HepG2 (cell line): ENCODE results near the gene AKR1C2. TPM values are rescaled to one million over a fixed set of nuclear protein-coding genes. Genes with fewer than 3 reads are reported as not detected.
"Not testable (repeated sequence)": the region's sequence is repeated elsewhere in the genome, so short reads cannot be mapped to it uniquely, and the experiment has no call there.

ENCODE experiments used
- AFF4 ChIP-seq: sonication (generic); formaldehyde crosslinking; IDR thresholded peaks from 2 replicates; pipeline ENCODE4 v1.4.0; 2020; ENCODE audit warnings: missing genetic modification reagents
- ATF4 ChIP-seq, 2 experiments: fragments of 450-650 bp in 1 of 2; sonication (generic) in 1 of 2; formaldehyde crosslinking; IDR thresholded peaks; 2 replicates each; pipeline versions ENCODE4 v1.5.0 to v1.8.0; 2020 to 2022; ENCODE audit warnings: mild to moderate bottlenecking in 1 of 2, missing genetic modification reagents in 1 of 2
- ERF ChIP-seq: IDR thresholded peaks from 2 replicates; pipeline ENCODE4 v1.6.1; 2018; ENCODE audit warnings: missing biosample characterization, missing genetic modification reagents
- HMGXB3 ChIP-seq: sonication (generic); formaldehyde crosslinking; IDR thresholded peaks from 2 replicates; pipeline ENCODE4 v1.4.0; 2020; ENCODE audit warnings: missing genetic modification reagents, borderline replicate concordance
- IKZF5 ChIP-seq: IDR thresholded peaks from 2 replicates; pipeline ENCODE4 v1.6.1; 2018; ENCODE audit warnings: missing genetic modification reagents, mild to moderate bottlenecking, missing compliant biosample characterization
- KAT8 ChIP-seq: IDR thresholded peaks from 2 replicates; pipeline ENCODE4 v1.6.1; 2016; ENCODE audit warnings: missing genetic modification reagents, missing compliant biosample characterization
- KLF6 ChIP-seq: IDR thresholded peaks from 2 replicates; pipeline ENCODE4 v1.8.0; 2016; ENCODE audit warnings: missing biosample characterization, missing genetic modification reagents
- REST ChIP-seq, 2 experiments: IDR thresholded peaks; 2 replicates each; pipeline ENCODE4 v1.6.1; 2011 to 2012; ENCODE audit warnings: low read length in 2 of 2, borderline replicate concordance in 1 of 2, low read depth in 1 of 2, mild to moderate bottlenecking in 1 of 2, moderate library complexity in 1 of 2
- SOX13 ChIP-seq, 3 experiments: fragments of 450-650 bp in 1 of 3; sonication (generic) in 1 of 3; formaldehyde crosslinking in 1 of 3; IDR thresholded peaks in 2 of 3; conservative IDR thresholded peaks in 1 of 3; 2 replicates each; pipeline versions ENCODE4 v1.5.0 to v1.6.1; 2016 to 2020; ENCODE audit warnings: antibody characterized with exemption in 1 of 3, mild to moderate bottlenecking in 1 of 3, missing compliant biosample characterization in 1 of 3, missing genetic modification reagents in 1 of 3, moderate library complexity in 1 of 3
- SOX5 ChIP-seq: IDR thresholded peaks from 2 replicates; pipeline ENCODE4 v1.6.1; 2016; ENCODE audit warnings: borderline replicate concordance
- TAF1 ChIP-seq: sonication (generic); formaldehyde crosslinking; IDR thresholded peaks from 2 replicates; pipeline ENCODE4 v1.4.0; 2020; ENCODE audit warnings: missing genetic modification reagents
- polyA plus RNA-seq, 8 experiments: library from polyadenylated mRNA; depleted of rRNA in 3 of 8; stranded (reverse) in 7 of 8; unstranded in 1 of 8; fragments of >200 nt; fragmentation: Illumina TruSeq in 4 of 8; extraction: Trizol in 4 of 8; gene quantifications; 2 replicates each; pipeline versions ENCODE4 v1.2.1 to v1.2.3, GENCODE V29; 2011 to 2016; ENCODE audit warnings: low read depth in 4 of 8, missing spikeins in 1 of 8, mixed read lengths in 1 of 8; ENCODE audit not compliant: insufficient read depth in 1 of 8
- total RNA-seq, 5 experiments: library from RNA; depleted of rRNA; stranded (reverse); fragments of >200 nt; fragmentation: Illumina TruSeq; extraction: Trizol; gene quantifications; 2 replicates each; pipeline ENCODE4 v1.2.3, GENCODE V29; 2016; ENCODE audit warnings: low read depth in 1 of 5

Gene AKR1C2
- total and polyA plus RNA-seq, 2 of the 13 experiments (the other 11 are each of a cell fraction or from before 2014, with no cell fraction given) = 140 to 900 TPM

GRCh38 chr10:4962876-4963814, 40.5 kb downstream of the AKR1C2 start, which contains the start of gene AKR1C1 (continued):
- TF ChIP-seq HMGXB3 (CRISPR knock-in tag) = peak; percentile 75
- not testable (repeated sequence) for TF ChIP-seq SOX13 (IDR thresholded peaks at IDR 0.05)
- TF ChIP-seq SOX13 (CRISPR knock-in tag; conservative IDR thresholded peaks at IDR 0.05 in 1 of 2, IDR thresholded peaks at IDR 0.05 in 1 of 2) = peak in 1 of 2 experiments; percentile 35; a peak in 2 of 4 replicates
- peak; percentile 56; the same call in 1 of the 2 replicates for TF ChIP-seq ERF (CRISPR knock-in tag)
- 0 out of 2 replicates have a peak, but pooled peaks have one; percentile 45 for TF ChIP-seq IKZF5
- peak; percentile 53; the same call in 1 of the 2 replicates for TF ChIP-seq KAT8 (CRISPR knock-in tag)
- peak; percentile 100 for TF ChIP-seq AFF4 (CRISPR knock-in tag)
- peak in 1 of 2 experiments; percentile 47; a peak in 1 of 4 replicates for TF ChIP-seq REST (IDR thresholded peaks at IDR 0.05; ENCODE audit: borderline replicate concordance in 1 of 2, low read depth in 1 of 2, low read length in 2 of 2)
- peak; percentile 84 for TF ChIP-seq TAF1
- TF ChIP-seq ATF4 (CRISPR knock-in tag; IDR thresholded peaks at IDR 0.05) = peak in 1 of 2 experiments; percentile 45; a peak in 1 of 4 replicates
- peak; percentile 87 for TF ChIP-seq KLF6
- peak; percentile 27; the same call in 1 of the 2 replicates for TF ChIP-seq SOX5 (CRISPR knock-in tag)
